DOHH2 (cell line): ENCODE measurements around the gene COMMD7.
"Not testable (repeated sequence)": the region's sequence is repeated elsewhere in the genome, so short reads cannot be mapped to it uniquely, and the experiment has no call there.

Source experiments
- H3F3A ChIP-seq: fragments of 200-600 bp; sonication (generic), shearing (Covaris generic); 2 replicates; pipeline ENCODE4 v1.6.0; 2016; ENCODE audit warnings: antibody characterized with exemption, mild to moderate bottlenecking; ENCODE audit not compliant: control insufficient read depth, insufficient read depth
- H3K27ac ChIP-seq: fragments of 200-600 bp; sonication (generic); 2 replicates; pipeline ENCODE4 v1.5.1; 2014; ENCODE audit warnings: low read depth, mild to moderate bottlenecking, low read length, moderate library complexity
- H3K27me3 ChIP-seq: fragments of 200-600 bp; sonication (generic); 2 replicates; pipeline ENCODE4 v1.6.1; 2014; ENCODE audit warnings: mild to moderate bottlenecking, low read length, mixed read lengths; ENCODE audit not compliant: control insufficient read depth
- H3K36me3 ChIP-seq: fragments of 200-600 bp; sonication (generic); 2 replicates; pipeline ENCODE4 v1.6.1; 2014; ENCODE audit warnings: mild to moderate bottlenecking, low read length, moderate library complexity, mixed read lengths; ENCODE audit not compliant: control insufficient read depth
- H3K4me1 ChIP-seq: fragments of 200-600 bp; sonication (generic); 2 replicates; pipeline ENCODE4 v1.6.1; 2014; ENCODE audit warnings: mild to moderate bottlenecking, low read length, mixed read lengths; ENCODE audit not compliant: control insufficient read depth
- H3K4me2 ChIP-seq: fragments of 200-600 bp; sonication (generic); 2 replicates; pipeline ENCODE4 v1.6.0; 2014; ENCODE audit warnings: mild to moderate bottlenecking, low read length, moderate library complexity
- H3K4me3 ChIP-seq: fragments of 200-600 bp; sonication (generic); 2 replicates; pipeline ENCODE4 v1.5.1; 2014; ENCODE audit warnings: mild to moderate bottlenecking, low read length, mixed read lengths
- H3K79me2 ChIP-seq: fragments of 200-600 bp; sonication (generic); 2 replicates; pipeline ENCODE4 v1.6.1; 2014; ENCODE audit warnings: mild to moderate bottlenecking, low read length, mixed read lengths; ENCODE audit not compliant: control insufficient read depth
- H3K9me2 ChIP-seq: fragments of 200-600 bp; sonication (generic); replicated peaks from 2 replicates; pipeline ENCODE4 v1.6.1; 2014; ENCODE audit warnings: mild to moderate bottlenecking, low read length, mixed read lengths; ENCODE audit not compliant: control insufficient read depth
- H3K9me3 ChIP-seq: fragments of 200-600 bp; sonication (generic); 2 replicates; pipeline ENCODE4 v1.6.1; 2014; ENCODE audit warnings: antibody characterized with exemption, low read length, mixed read lengths; ENCODE audit not compliant: control insufficient read depth, insufficient read depth
- H4K20me1 ChIP-seq: fragments of 200-600 bp; sonication (generic); 2 replicates; pipeline ENCODE4 v1.6.0; 2014; ENCODE audit warnings: low read depth, mild to moderate bottlenecking, antibody characterized with exemption, low read length, moderate library complexity; ENCODE audit not compliant: control insufficient read depth, insufficient read depth
- EZH2phosphoT487 ChIP-seq: fragments of 200-600 bp; sonication (generic); IDR thresholded peaks from 2 replicates; pipeline ENCODE4 v1.6.1; 2017; ENCODE audit warnings: borderline replicate concordance, mild to moderate bottlenecking, antibody characterized with exemption, low read length, moderate library complexity, mixed read lengths
- TF ChIP-seq, protein P1 (sequence below): fragments of 200-600 bp; sonication (generic); IDR thresholded peaks from one replicate; pipeline ENCODE4 v1.5.1; 2014; ENCODE audit warnings: antibody characterized with exemption, mild to moderate bottlenecking, low read depth, low read length; ENCODE audit not compliant: poor library complexity, severe bottlenecking

Gene COMMD7

DNA sequence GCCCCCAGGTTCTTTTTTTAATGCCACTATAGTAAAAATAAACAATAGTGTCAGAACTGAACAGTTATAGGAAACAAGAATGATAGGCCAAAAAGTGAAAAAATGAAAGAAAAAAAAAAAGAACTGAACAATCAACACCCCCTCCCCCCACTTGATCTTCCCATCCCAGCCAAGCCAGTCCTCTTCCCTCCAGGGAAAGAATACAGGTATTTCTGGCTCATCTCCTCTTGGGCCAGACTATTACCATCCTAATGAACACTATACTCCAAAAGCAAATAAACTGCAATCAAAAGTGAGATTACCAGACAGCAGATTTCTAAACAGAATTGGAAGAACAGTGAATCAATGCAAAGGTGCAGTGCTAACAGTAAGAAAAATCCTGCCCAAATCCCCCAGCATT, 48.2 kb downstream of the COMMD7 start:
- H3K27me3 ChIP-seq, result no peaks in the 10 kb centered on the region
- no peaks in the 10 kb centered on the region for H4K20me1 ChIP-seq
- no peak overlapping the region for H3K4me2 ChIP-seq
- no peaks in the 10 kb centered on the region for H3F3A ChIP-seq
- no peaks in the 10 kb centered on the region for H3K79me2 ChIP-seq
- TF ChIP-seq, protein P1, sequence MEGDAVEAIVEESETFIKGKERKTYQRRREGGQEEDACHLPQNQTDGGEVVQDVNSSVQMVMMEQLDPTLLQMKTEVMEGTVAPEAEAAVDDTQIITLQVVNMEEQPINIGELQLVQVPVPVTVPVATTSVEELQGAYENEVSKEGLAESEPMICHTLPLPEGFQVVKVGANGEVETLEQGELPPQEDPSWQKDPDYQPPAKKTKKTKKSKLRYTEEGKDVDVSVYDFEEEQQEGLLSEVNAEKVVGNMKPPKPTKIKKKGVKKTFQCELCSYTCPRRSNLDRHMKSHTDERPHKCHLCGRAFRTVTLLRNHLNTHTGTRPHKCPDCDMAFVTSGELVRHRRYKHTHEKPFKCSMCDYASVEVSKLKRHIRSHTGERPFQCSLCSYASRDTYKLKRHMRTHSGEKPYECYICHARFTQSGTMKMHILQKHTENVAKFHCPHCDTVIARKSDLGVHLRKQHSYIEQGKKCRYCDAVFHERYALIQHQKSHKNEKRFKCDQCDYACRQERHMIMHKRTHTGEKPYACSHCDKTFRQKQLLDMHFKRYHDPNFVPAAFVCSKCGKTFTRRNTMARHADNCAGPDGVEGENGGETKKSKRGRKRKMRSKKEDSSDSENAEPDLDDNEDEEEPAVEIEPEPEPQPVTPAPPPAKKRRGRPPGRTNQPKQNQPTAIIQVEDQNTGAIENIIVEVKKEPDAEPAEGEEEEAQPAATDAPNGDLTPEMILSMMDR, result no peak
- TF ChIP-seq EZH2phosphoT487, result no peak
- no peak overlapping the region for H3K4me3 ChIP-seq
- H3K36me3 ChIP-seq, result no peaks in the 10 kb centered on the region
- no peaks in the 10 kb centered on the region for H3K4me1 ChIP-seq
- no peak overlapping the region for H3K27ac ChIP-seq
- H3K9me3 ChIP-seq, result no peaks in the 10 kb centered on the region
- no peaks in the 10 kb centered on the region for H3K9me2 ChIP-seq

DNA sequence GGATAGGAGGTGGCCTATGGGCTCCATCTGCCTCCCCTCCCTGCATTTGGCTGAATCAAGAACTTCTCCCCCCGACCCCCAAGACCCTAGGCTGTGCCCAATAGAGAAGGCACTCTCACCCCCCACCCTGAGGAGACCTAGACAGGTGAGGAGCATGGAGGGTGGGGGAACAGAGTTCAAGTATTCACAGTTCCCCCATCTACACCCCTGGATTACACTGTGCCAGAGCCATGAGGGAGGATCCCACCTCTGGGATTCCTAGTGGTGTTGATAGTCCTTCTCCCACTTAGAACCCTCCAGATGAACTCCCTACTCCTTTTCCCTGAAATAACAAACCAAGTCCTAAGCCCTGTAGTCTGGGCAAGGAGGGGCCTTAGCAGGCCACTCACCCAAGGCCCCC, 54.3 kb downstream of the COMMD7 start:
- H3K27me3 ChIP-seq, H3K4me1 ChIP-seq: not testable (repeated sequence)

DNA sequence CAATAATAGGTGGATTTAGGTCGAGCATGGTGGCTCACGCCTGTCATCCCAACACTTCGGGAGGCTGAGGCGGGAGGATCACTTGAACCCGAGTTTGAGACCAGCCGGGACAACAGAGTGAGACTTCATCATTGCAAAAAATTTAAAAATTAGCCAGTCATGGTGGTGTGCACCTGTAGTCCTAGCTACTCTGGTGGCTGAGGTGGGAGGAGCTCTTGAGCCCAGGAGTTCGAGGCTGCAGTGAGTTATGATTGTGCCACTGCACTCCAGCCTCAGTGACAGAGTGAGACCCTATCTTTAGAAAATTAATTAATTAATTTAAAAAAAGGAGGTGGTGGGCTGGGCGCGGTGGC, 56.1 kb downstream of the COMMD7 start:
- Histone ChIP-seq H3K9me3 (no peaks in the 10 kb centered on the region), H3K9me2 (no peaks in the 10 kb centered on the region), H3K36me3 (no peaks in the 10 kb centered on the region), H3F3A (no peaks in the 10 kb centered on the region), H3K4me3 (no peak overlapping the region), H3K27ac (no peak overlapping the region), H3K27me3 (no peaks in the 10 kb centered on the region), H4K20me1 (no peaks in the 10 kb centered on the region), H3K4me1 (peaks cover 4% of the 10 kb centered on the region; the same call in 1 of the 2 replicates), H3K79me2 (no peaks in the 10 kb centered on the region), H3K4me2 (no peak overlapping the region)
- no peak for TF ChIP-seq EZH2phosphoT487
- TF ChIP-seq, protein P1, result no peak

More for the DNA sequence above, 54.3 kb downstream of the COMMD7 start:
- not testable (repeated sequence) for H3K9me3 ChIP-seq, H3K36me3 ChIP-seq, H3K79me2 ChIP-seq, H3K27ac ChIP-seq, H3K4me2 ChIP-seq, H3F3A ChIP-seq, H3K9me2 ChIP-seq, H4K20me1 ChIP-seq, H3K4me3 ChIP-seq

DNA sequence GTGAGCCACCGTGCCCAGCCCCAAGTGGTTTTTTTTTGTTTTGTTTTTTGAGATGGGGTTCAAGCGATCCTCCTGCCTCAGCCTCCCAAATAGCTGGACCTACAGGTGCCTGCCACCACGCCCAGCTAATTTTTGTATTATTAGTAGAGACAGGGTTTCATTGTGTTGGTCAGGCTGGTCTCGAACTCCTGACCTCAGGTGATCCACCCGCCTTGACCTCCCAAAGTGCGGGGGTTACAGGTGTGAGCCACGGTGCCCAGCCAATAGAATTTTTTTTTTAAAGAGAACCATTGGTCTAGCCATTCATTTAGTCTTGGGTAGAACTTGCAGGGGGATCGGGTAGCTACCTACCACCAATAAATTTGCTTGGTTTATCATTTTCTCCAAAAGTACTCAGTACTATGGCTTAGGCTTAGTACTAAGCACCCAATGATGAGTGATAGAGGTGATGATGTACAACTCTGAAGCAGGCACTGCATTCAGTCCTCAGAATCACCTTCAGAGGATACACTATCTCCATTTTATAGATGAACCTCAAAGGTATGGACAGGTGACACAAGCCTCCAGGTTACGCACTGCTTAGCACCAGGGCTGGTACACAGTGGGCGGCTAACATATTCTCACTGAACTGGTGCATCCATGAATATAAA, 56.6 kb downstream of the COMMD7 start:
- Histone ChIP-seq H3K4me3 (no peak overlapping the region), H4K20me1 (no peaks in the 10 kb centered on the region), H3K4me1 (peaks cover 5% of the 10 kb centered on the region), H3K79me2 (no peaks in the 10 kb centered on the region), H3K4me2 (no peak overlapping the region), H3F3A (no peaks in the 10 kb centered on the region), H3K27me3 (no peaks in the 10 kb centered on the region), H3K9me2 (no peaks in the 10 kb centered on the region), H3K9me3 (no peaks in the 10 kb centered on the region), H3K36me3 (no peaks in the 10 kb centered on the region), H3K27ac (no peak overlapping the region)
- TF ChIP-seq, protein P1, result no peak
- TF ChIP-seq EZH2phosphoT487, result no peak
